ENCODE results near the gene ANKRD18A. TPM values are rescaled to one million over a fixed set of nuclear protein-coding genes. Genes with fewer than 3 reads are reported as not detected.

Gene ANKRD18A
- total and polyA plus RNA-seq, 2 of the 4 experiments (the other 2 are of a cell fraction), result not detected

GRCh38 chr9:38638881-38639576, 18.6 kb upstream of the ANKRD18A start:
- H4K5ac ChIP-seq (ENCODE audit: low read depth, low read length), result no peak overlapping the region
- no peak overlapping the region for H3K23ac ChIP-seq (ENCODE audit: low read depth, low read length)
- no peak for TF ChIP-seq CEBPB (IDR thresholded peaks at IDR 0.05; ENCODE audit: low read depth, low read length)
- no peak for TF ChIP-seq RCOR1 (IDR thresholded peaks at IDR 0.05; ENCODE audit: insufficient replicate concordance, low read length)
- no peak for TF ChIP-seq USF2 (IDR thresholded peaks at IDR 0.05; ENCODE audit: low read depth, low read length)
- TF ChIP-seq POLR2A (IDR thresholded peaks at IDR 0.05; ENCODE audit: low read depth, low read length), result no peak
- no peak for TF ChIP-seq MXI1 (IDR thresholded peaks at IDR 0.05; ENCODE audit: borderline replicate concordance, low read depth, low read length)
- no peak for TF ChIP-seq ELK1 (IDR thresholded peaks at IDR 0.05; ENCODE audit: borderline replicate concordance, low read depth, low read length)
- no peak for TF ChIP-seq FOS (IDR thresholded peaks at IDR 0.05; ENCODE audit: low read depth, low read length)
- H3K36me3 ChIP-seq (ENCODE audit: control insufficient read depth, insufficient read depth, low read length), result no peaks in the 10 kb centered on the region
- no peak overlapping the region for H2AFZ ChIP-seq (replicated peaks; ENCODE audit: low read length, poor library complexity)
- H4K20me1 ChIP-seq (ENCODE audit: insufficient read depth, low read length), result no peaks in the 10 kb centered on the region
- no peak overlapping the region for H3K9ac ChIP-seq (ENCODE audit: low read depth, low read length)
- no peak overlapping the region for H4K91ac ChIP-seq (ENCODE audit: insufficient read depth, low read depth, low read length)
- no peaks in the 10 kb centered on the region for H3K9me3 ChIP-seq (ENCODE audit: control insufficient read depth, insufficient read depth, low read length)
- no peaks in the 10 kb centered on the region for H3K9me1 ChIP-seq (ENCODE audit: insufficient read depth, low read length)
- H2BK5ac ChIP-seq (ENCODE audit: low read depth, low read length, poor library complexity, severe bottlenecking), result no peak overlapping the region
- H3K4me2 ChIP-seq (ENCODE audit: low read depth, low read length), result no peak overlapping the region
- no peak overlapping the region for H2BK120ac ChIP-seq (ENCODE audit: low read depth, low read length)
- H3K4ac ChIP-seq (ENCODE audit: low read depth, low read length), result no peak overlapping the region
- 69% methylated on average over 4 of the region's 6 CpGs; no CpG with 5 or more reads in 1 of the 2 experiments for WGBS, 2 experiments (ENCODE audit: extremely low coverage in 2 of 2, insufficient read length in 1 of 2)
- intact Hi-C loops (cut with micrococcal nuclease) (no loop called here), in situ Hi-C loops (cut with MboI; ENCODE audit: low sequenced_read_pairs) (no loop called here), dilution Hi-C loops (cut with HindIII; ENCODE audit: low sequenced_read_pairs, unreplicated experiment) (no loop called here)
- no peak for ATAC-seq (ENCODE audit: low read depth)
- no peaks in the 10 kb centered on the region for H3K4me1 ChIP-seq (ENCODE audit: control insufficient read depth, insufficient read depth, low read length)
- H3K18ac ChIP-seq (ENCODE audit: low read depth, low read length), result no peak overlapping the region
- no peak for DNase-seq
- H4K8ac ChIP-seq (ENCODE audit: low read depth in 2 of 2, low read length in 2 of 2), result no peak overlapping the region
- no TSS peak for BruUV-seq (replicated peaks)
- no peak overlapping the region for H3K56ac ChIP-seq (ENCODE audit: extremely low read depth, insufficient read depth, low read length)
- no peak overlapping the region for H2BK15ac ChIP-seq (ENCODE audit: low read depth, low read length)
- ChIA-PET CTCF (no interaction called here), POLR2A (ENCODE audit: unreplicated experiment) (no interaction called here)
- H3K27ac ChIP-seq (ENCODE audit: insufficient read depth, low read length), result no peak overlapping the region
- no peak overlapping the region for H3K4me3 ChIP-seq (ENCODE audit: insufficient read depth, low read depth, low read length)
- no peaks in the 10 kb centered on the region for H3K79me1 ChIP-seq (ENCODE audit: low read depth in 1 of 2, low read length in 2 of 2)
- no peak overlapping the region for H2AK5ac ChIP-seq (ENCODE audit: low read depth, low read length)
- no peak overlapping the region for H2BK20ac ChIP-seq (ENCODE audit: low read depth, low read length)
- no peaks in the 10 kb centered on the region; the same call in 1 of the 2 replicates for H3K27me3 ChIP-seq (ENCODE audit: control insufficient read depth, insufficient read depth, low read length)
- no peak overlapping the region for H3K14ac ChIP-seq (replicated peaks; ENCODE audit: low read depth, low read length)
- no peak overlapping the region for H2AK9ac ChIP-seq (replicated peaks; ENCODE audit: low read depth, low read length, poor library complexity)

All from IMR-90 (cell line).